GM12872 (cell line): ENCODE data around the gene NOS1AP.

Experiments used
- TF ChIP-seq, protein P1 (sequence below): IDR thresholded peaks from 3 replicates; pipeline ENCODE4 v1.5.1; 2011; ENCODE audit warnings: low read depth, mild to moderate bottlenecking, low read length, moderate library complexity; ENCODE audit not compliant: insufficient read depth

The NOS1AP gene

DNA sequence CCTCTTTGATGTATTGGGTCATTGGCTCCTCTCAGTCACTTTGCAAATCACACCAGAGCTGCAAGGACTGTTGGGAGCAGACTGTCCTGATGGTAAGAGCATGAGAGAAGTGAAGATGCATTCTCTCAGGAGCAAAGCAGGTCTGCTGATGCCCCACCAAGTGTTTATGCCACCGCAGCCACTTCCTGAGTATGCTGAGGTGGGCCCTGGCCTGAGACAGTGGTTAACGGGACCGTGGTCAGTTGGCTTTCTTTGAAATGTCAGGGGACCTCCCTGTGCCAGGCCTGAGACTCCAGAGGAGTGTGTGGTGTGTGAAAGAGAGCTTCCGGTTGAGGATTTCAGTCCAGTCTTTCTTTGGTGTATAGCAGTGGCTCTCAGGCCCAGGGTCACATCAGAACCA, 227.7 kb downstream of the NOS1AP start:
- TF ChIP-seq, protein P1, sequence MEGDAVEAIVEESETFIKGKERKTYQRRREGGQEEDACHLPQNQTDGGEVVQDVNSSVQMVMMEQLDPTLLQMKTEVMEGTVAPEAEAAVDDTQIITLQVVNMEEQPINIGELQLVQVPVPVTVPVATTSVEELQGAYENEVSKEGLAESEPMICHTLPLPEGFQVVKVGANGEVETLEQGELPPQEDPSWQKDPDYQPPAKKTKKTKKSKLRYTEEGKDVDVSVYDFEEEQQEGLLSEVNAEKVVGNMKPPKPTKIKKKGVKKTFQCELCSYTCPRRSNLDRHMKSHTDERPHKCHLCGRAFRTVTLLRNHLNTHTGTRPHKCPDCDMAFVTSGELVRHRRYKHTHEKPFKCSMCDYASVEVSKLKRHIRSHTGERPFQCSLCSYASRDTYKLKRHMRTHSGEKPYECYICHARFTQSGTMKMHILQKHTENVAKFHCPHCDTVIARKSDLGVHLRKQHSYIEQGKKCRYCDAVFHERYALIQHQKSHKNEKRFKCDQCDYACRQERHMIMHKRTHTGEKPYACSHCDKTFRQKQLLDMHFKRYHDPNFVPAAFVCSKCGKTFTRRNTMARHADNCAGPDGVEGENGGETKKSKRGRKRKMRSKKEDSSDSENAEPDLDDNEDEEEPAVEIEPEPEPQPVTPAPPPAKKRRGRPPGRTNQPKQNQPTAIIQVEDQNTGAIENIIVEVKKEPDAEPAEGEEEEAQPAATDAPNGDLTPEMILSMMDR = no peak

DNA sequence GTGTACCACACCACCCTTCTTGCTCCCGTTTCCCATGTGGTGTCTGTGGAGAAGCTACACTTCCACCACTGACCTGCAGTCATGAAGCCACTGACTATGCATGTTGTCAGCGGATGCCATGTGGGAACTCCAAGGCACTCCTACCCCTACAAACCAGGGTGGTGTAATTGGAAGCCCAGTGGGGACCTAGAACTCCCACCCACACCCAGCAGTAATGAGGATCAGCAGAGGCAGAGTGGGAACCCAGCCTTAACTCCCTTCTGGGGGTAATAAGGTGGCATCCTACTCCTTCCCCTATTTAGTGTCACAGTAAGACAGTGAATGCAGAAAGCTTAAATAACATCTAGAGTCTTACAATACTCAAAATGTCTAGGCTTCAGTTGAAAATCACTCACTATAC, 228.8 kb downstream of the NOS1AP start:
- TF ChIP-seq, protein P1 = no peak

DNA sequence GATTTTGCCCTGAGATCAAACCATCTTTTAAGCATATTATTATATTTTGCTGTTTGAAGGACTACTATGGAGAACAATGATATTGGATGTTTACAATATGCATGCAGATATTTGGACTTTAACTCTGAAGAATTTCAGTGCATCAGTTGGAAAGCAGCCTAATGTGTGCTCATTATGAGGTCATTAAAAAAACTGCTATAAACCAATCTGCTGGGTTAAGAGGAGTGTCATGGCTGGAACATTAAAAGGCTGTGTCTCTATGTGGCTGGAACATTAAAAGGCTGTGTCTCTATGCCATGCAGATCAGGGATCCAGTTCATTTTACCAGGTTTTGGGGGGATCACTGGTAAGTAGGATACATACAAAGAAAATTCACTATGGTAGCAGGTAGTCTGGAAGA, 229.5 kb downstream of the NOS1AP start:
- TF ChIP-seq, protein P1 = no peak

DNA sequence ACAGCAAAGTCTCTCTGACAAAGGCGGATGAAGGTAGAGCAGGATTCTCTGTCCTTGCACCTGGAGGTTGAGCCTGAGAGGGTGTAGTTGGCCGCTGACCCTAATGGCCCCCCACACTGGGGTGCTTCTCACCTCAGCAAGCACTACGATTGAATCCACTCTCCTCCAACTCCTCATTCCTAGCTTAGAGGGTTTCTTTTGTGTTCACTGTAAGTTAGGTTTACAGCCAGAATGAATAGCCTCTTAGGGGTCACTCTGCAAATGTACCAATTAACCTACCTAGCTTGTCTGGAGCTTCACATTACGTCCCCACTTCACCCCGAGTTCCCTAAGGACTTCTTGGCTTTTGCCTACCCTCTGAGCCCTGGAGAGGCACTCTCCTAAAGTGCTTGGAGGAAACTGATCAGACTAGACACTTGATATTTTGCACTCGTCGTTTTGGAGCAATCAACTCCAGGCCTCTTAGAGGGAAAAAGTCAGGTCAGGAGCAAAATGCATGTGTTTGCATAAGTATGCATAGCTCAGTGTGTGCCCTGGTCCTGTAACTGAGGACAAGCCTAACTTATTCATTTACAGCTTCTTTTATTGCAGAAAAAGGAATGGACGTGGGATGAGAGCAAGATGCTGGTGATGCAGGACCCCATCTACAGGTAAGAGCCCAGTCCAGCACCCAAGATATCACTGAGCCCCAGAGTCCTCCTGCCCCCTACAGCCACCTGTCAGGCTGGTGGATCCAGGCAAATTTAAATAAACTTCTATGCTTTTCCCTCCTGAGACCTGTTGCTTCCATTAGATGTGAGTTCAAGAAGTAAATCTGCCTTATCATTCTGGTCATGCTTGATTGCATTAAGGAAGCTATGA, 230.8 kb downstream of the NOS1AP start:
- TF ChIP-seq, protein P1 = no peak

DNA sequence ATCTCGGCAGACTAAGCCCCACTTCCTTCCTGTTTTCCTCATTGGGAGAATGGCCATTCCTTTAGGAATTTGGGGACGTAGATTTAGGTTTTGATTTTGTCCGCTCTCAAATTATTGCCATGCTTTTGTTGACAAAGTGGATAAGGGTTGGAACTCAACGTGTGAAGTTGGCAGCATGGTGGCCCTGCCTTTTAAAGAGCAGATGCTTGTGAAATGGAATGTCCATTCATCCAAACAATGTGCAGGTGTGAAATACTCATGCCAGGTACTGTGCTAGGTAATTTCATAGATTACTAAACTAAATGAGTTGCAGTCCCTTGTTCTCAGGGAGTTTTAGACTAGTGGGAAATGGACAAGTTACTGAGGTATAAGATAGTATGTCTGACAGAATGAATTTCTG, 232.2 kb downstream of the NOS1AP start:
- TF ChIP-seq, protein P1 = no peak

DNA sequence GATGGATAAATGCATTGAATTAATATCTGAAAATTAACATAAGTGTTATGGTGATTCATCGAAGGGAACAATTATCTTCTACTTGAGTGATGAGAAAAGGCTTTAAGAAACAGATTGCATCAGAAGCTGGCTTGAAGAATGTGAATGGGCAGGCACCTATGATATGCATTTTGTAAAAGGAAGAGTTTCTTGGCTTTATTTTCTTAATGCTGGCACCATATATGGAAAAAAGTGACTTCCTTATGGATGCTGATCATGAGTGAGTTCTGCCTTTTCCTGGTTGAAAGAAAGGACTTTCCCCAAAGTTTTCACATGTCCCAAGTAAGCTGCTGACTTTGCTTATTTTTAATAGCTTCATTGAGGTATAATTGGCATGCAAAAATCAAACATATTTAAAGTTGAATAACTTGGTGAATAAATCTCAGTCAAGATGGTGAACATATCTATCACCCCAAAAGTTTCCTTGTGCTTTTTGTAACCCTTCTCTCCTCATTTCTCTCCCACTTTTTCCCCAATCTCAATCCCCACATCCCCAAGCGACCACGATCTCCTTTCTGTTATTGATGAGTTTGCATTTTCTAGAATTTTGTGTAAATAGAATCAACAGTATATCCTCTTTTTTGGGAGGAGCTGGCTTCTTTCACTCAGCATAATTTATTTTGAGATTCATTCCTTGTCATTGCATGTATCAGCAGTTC, 233.0 kb downstream of the NOS1AP start:
- TF ChIP-seq, protein P1 = no peak

DNA sequence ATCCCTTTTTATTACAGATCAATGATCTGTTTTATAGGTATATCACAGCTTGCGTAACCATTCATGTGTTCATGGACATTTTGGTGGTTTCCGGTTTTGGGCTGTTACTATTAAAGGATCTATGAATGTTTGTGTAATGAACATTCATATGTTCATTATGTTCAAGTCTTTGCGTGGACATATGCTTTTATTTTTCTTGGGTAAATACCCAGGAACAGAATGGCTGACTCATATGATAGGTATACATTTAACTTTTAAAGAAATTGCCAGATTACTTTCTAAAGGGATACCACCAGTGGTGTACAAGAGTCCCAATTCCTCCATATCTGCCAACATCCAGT, 233.5 kb downstream of the NOS1AP start:
- TF ChIP-seq, protein P1 = no peak
